ENCODE data around the gene CDT1. TPM values are rescaled to one million over a fixed set of nuclear protein-coding genes. Genes with fewer than 3 reads are reported as not detected.

The CDT1 gene
- total RNA-seq, 1 experiment from 2014 or later, result 160 TPM

GRCh38 chr16:88830783-88831182 lies 27.2 kb downstream of the CDT1 start:
- Histone ChIP-seq H4K20me1 (ENCODE audit: insufficient read depth) (no peaks in the 10 kb centered on the region), H3K27me3 (ENCODE audit: insufficient read depth, low read length) (no peaks in the 10 kb centered on the region), H2AFZ (ENCODE audit: low read depth, low read length, poor library complexity, severe bottlenecking) (no peak overlapping the region), H3K4me2 (ENCODE audit: low read length) (no peak overlapping the region), H3K36me3 (ENCODE audit: control insufficient read depth in 1 of 2, insufficient read depth in 2 of 2, low read length in 2 of 2) (no peaks in the 10 kb centered on the region), H3K4me3 (replicated peaks in 1 of 2; ENCODE audit: low read depth in 1 of 2, low read length in 2 of 2) (no peak overlapping the region), H3K9me3 (ENCODE audit: control insufficient read depth in 1 of 2, insufficient read depth in 1 of 2, low read depth in 1 of 2, low read length in 2 of 2) (no peaks in the 10 kb centered on the region), H3K9me2 (ENCODE audit: insufficient read depth) (no peaks in the 10 kb centered on the region), H3K9ac (ENCODE audit: low read length) (no peak overlapping the region), H3K27ac (ENCODE audit: low read depth, low read length) (no peak overlapping the region), H3K79me2 (ENCODE audit: insufficient read depth, low read length) (no peaks in the 10 kb centered on the region), H3K4me1 (ENCODE audit: control insufficient read depth in 1 of 2, insufficient read depth in 2 of 2, low read length in 2 of 2) (peaks cover 0 to 4% of the 10 kb centered on the region in 2 experiments; a peak in 1 of 4 replicates)
- intact Hi-C loops (cut with micrococcal nuclease), result no loop called here
- ChIA-PET CTCF (no interaction called here), POLR2A (no interaction called here), RAD21 (ENCODE audit: low non-redundant PET in 1 of 2, low total read pairs in 2 of 2, uncharacterized antibody in 2 of 2, unreplicated experiment in 2 of 2) (no interaction called here)
- DNase-seq (ENCODE audit: low read depth, low spot score) (no peak), ATAC-seq (no peak)
- no peak for TF ChIP-seq FOSL1 (IDR thresholded peaks at IDR 0.05; ENCODE audit: low read depth)
- TF ChIP-seq CTCF (IDR thresholded peaks at IDR 0.05 in 2 of 3, conservative IDR thresholded peaks at IDR 0.05 in 1 of 3; ENCODE audit: borderline replicate concordance in 1 of 3, insufficient read depth in 1 of 3, low read depth in 2 of 3, low read length in 2 of 3), result no peak
- TF ChIP-seq REST (IDR thresholded peaks at IDR 0.05; ENCODE audit: low read depth), result no peak
- TF ChIP-seq EGR1 (IDR thresholded peaks at IDR 0.05; ENCODE audit: low read depth), result no peak
- TF ChIP-seq YY1 (IDR thresholded peaks at IDR 0.05; ENCODE audit: extremely low read depth, insufficient replicate concordance, low read depth, low read length), result no peak
- TF ChIP-seq EZH2phosphoT487 (IDR thresholded peaks at IDR 0.05; ENCODE audit: borderline replicate concordance), result no peak
- TF ChIP-seq SRF (IDR thresholded peaks at IDR 0.05; ENCODE audit: low read depth), result no peak
- TF ChIP-seq JUND (IDR thresholded peaks at IDR 0.05), result no peak
- TF ChIP-seq POLR2AphosphoS5 (IDR thresholded peaks at IDR 0.05; ENCODE audit: low read depth, low read length), result no peak
- TF ChIP-seq MAX (IDR thresholded peaks at IDR 0.05), result no peak
- no TSS peak for BruUV-seq (replicated peaks)
